SK-N-SH (cell line): ENCODE results near the gene SLC2A13.

ENCODE experiments used
- CTCF ChIP-seq: fragments of 200-600 bp; sonication (generic); IDR thresholded peaks from 2 replicates; pipeline ENCODE4 v1.6.1; 2017; ENCODE audit warnings: antibody characterized with exemption, mild to moderate bottlenecking, moderate library complexity
- EP300 ChIP-seq, 2 experiments: IDR thresholded peaks; 2 replicates each; pipeline versions ENCODE4 v1.4.0 to v1.6.1; 2012; ENCODE audit warnings: borderline replicate concordance in 1 of 2, low read depth in 1 of 2, low read length in 1 of 2
- EZH2phosphoT487 ChIP-seq: fragments of 200-600 bp; sonication (generic); IDR thresholded peaks from 2 replicates; pipeline ENCODE4 v1.6.1; 2017; ENCODE audit warnings: low read depth, mixed run types, mild to moderate bottlenecking, antibody characterized with exemption, moderate library complexity, borderline replicate concordance
- FOSL2 ChIP-seq: IDR thresholded peaks from 2 replicates; pipeline ENCODE4 v1.4.0; 2012; ENCODE audit warnings: low read depth, mild to moderate bottlenecking, moderate library complexity, borderline replicate concordance
- FOXM1 ChIP-seq: IDR thresholded peaks from 2 replicates; pipeline ENCODE4 v1.4.0; 2012; ENCODE audit warnings: low read depth, mild to moderate bottlenecking
- IRF3 ChIP-seq: fragments of 150-350 bp; IDR thresholded peaks from 2 replicates; pipeline ENCODE4 v1.6.1; 2016; ENCODE audit warnings: mild to moderate bottlenecking, low read depth, low read length
- MAX ChIP-seq: IDR thresholded peaks from 2 replicates; pipeline ENCODE4 v1.4.0; 2012; ENCODE audit warnings: low read depth
- MXI1 ChIP-seq: IDR thresholded peaks from 2 replicates; pipeline ENCODE4 v1.6.1; 2012; ENCODE audit warnings: mild to moderate bottlenecking, low read depth, low read length, improper control_type of control experiment
- POLR2AphosphoS5 ChIP-seq: IDR thresholded peaks from 2 replicates; pipeline ENCODE4 v1.6.1; 2012; ENCODE audit warnings: low read depth, low read length
- RAD21 ChIP-seq: IDR thresholded peaks from 2 replicates; pipeline ENCODE4 v1.6.1; 2012; ENCODE audit warnings: mild to moderate bottlenecking, low read length
- SMC3 ChIP-seq: IDR thresholded peaks from 2 replicates; pipeline ENCODE4 v1.6.1; 2012; ENCODE audit warnings: low read depth, low read length, improper control_type of control experiment
- USF2 ChIP-seq: fragments of 150-350 bp; IDR thresholded peaks from 2 replicates; pipeline ENCODE4 v1.6.1; 2017; ENCODE audit warnings: antibody characterized with exemption, low read length, low read depth, borderline replicate concordance

- TF ChIP-seq USF2 (no peak), RAD21 (no peak), IRF3 (no peak), FOXM1 (no peak), EZH2phosphoT487 (no peak), EP300 (IDR thresholded peaks at IDR 0.05; ENCODE audit: borderline replicate concordance in 1 of 2, low read depth in 1 of 2, low read length in 1 of 2) (no peak), SMC3 (no peak), CTCF (no peak), MXI1 (no peak), POLR2AphosphoS5 (no peak), FOSL2 (no peak), MAX (no peak)
Observed at GRCh38 chr12:40017488-40017887, 88.4 kb downstream of the SLC2A13 start.
